ENCODE measurements around the gene FBLN5. TPM values are rescaled to one million over a fixed set of nuclear protein-coding genes. Genes with fewer than 3 reads are reported as not detected.

The FBLN5 gene
- polyA plus RNA-seq, 3 donors = 0.16 TPM; not detected in 2

DNA sequence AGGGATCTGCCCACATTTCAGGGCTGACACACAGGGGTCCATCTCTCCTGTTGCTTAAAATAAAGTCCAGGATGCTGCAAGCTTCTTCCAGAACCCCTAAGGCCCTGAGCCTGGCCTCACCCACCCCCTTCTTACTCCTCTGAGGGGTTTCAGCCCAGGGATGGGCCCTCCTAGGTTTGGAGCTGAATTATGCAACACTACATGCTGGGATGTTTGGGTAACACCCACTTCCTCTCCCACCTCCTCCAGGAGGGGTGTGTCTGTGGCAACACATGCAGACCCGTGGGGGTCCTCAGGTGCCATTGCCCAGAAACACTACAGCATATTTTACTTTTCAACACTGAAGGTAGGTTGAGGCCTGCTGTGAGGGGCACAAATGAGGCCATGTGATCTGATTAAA is 5.4 kb downstream of the FBLN5 start:
- Histone ChIP-seq H3K9ac (ENCODE audit: insufficient read depth, low read length, poor library complexity, severe bottlenecking) (no peak overlapping the region), H3K4me1 (ENCODE audit: control insufficient read depth in 1 of 2, insufficient read depth in 2 of 2, low read length in 2 of 2) (peaks cover 15 to 18% of the 10 kb centered on the region in 2 donors), H3K79me2 (ENCODE audit: insufficient read depth, low read length) (no peaks in the 10 kb centered on the region), H3K36me3 (replicated peaks in 1 of 2; ENCODE audit: control insufficient read depth in 1 of 2, insufficient read depth in 2 of 2, low read length in 2 of 2) (no peaks in the 10 kb centered on the region), H3K9me3 (replicated peaks in 1 of 2; ENCODE audit: control insufficient read depth in 1 of 2, insufficient read depth in 1 of 2, low read length in 2 of 2) (no peaks in the 10 kb centered on the region), H2AFZ (ENCODE audit: insufficient read depth, low read depth, low read length, poor library complexity, severe bottlenecking) (no peak overlapping the region), H3K27me3 (ENCODE audit: control insufficient read depth in 2 of 2, insufficient read depth in 2 of 2, low read length in 2 of 2) (peaks cover 5 to 11% of the 10 kb centered on the region in 2 donors), H3K4me3 (replicated peaks in 1 of 3; ENCODE audit: low read depth in 2 of 3, low read length in 3 of 3) (no peak overlapping the region), H3K27ac (ENCODE audit: low read depth in 1 of 2, low read length in 2 of 2) (no peak overlapping the region), H4K20me1 (ENCODE audit: insufficient read depth, low read length) (no peaks in the 10 kb centered on the region), H3K4me2 (replicated peaks; ENCODE audit: extremely low read depth, low read length, poor library complexity, severe bottlenecking) (no peak overlapping the region)
- H3K4me1 Mint-ChIP-seq = peaks cover 30% of the 10 kb centered on the region
- H3K9me3 Mint-ChIP-seq = no peaks in the 10 kb centered on the region
- no peak overlapping the region for H3K4me3 Mint-ChIP-seq
- TF ChIP-seq CTCF (IDR thresholded peaks at IDR 0.05) = no peak
- peak overlapping the region in 1 of 7 donors; percentile 18 for H3K27ac Mint-ChIP-seq
- no peak for DNase-seq
- H3K27me3 Mint-ChIP-seq (ENCODE audit: low read depth in 3 of 3) = peaks cover 3 to 13% (median 10%) of the 10 kb centered on the region in 3 donors
- no peaks in the 10 kb centered on the region for H3K36me3 Mint-ChIP-seq
- no CpG with 5 or more reads among the region's 1 CpG for WGBS (ENCODE audit: insufficient coverage)
- intact Hi-C loops (cut with micrococcal nuclease) = no loop called here

DNA sequence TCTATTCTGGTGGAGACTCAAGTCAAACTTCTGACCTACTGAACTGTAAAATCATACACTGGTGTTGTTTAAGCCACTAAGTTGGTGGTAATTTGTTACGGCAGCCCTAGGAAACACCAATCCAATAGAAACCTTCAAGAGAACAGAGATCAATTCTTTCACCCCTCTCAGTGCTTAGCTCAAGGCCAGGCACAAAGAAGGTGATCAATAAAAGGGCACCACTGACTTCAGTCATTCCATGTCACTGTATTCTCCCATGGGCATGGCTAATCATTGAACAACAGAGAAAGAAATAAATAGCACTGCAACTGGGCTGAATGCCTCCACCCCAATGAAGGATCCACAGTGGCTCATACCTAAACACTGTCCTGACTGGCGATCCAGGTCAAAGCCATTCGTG is 7.3 kb downstream of the FBLN5 start:
- no peaks in the 10 kb centered on the region for H3K36me3 Mint-ChIP-seq
- H3K27me3 ChIP-seq (ENCODE audit: control insufficient read depth in 2 of 2, insufficient read depth in 2 of 2, low read length in 2 of 2) = no peaks in the 10 kb centered on the region
- H3K27ac ChIP-seq (ENCODE audit: low read depth in 1 of 2, low read length in 2 of 2) = no peak overlapping the region
- H3K36me3 ChIP-seq (replicated peaks in 1 of 2; ENCODE audit: control insufficient read depth in 1 of 2, insufficient read depth in 2 of 2, low read length in 2 of 2) = no peaks in the 10 kb centered on the region
- intact Hi-C loops (cut with micrococcal nuclease) = no loop called here
- peaks cover 4 to 7% of the 10 kb centered on the region in 2 donors for H3K4me1 ChIP-seq (ENCODE audit: control insufficient read depth in 1 of 2, insufficient read depth in 2 of 2, low read length in 2 of 2)
- H3K4me3 Mint-ChIP-seq = no peak overlapping the region
- H3K4me2 ChIP-seq (replicated peaks; ENCODE audit: extremely low read depth, low read length, poor library complexity, severe bottlenecking) = no peak overlapping the region
- TF ChIP-seq CTCF (IDR thresholded peaks at IDR 0.05) = no peak
- no peak overlapping the region for H3K9ac ChIP-seq (ENCODE audit: insufficient read depth, low read length, poor library complexity, severe bottlenecking)
- H3K9me3 ChIP-seq (replicated peaks in 1 of 2; ENCODE audit: control insufficient read depth in 1 of 2, insufficient read depth in 1 of 2, low read length in 2 of 2) = no peaks in the 10 kb centered on the region
- no peaks in the 10 kb centered on the region for H3K79me2 ChIP-seq (ENCODE audit: insufficient read depth, low read length)
- H3K4me1 Mint-ChIP-seq = peaks cover 18% of the 10 kb centered on the region
- peaks cover 0 to 3% (median 0%) of the 10 kb centered on the region in 3 donors for H3K27me3 Mint-ChIP-seq (ENCODE audit: low read depth in 3 of 3)
- no peak for DNase-seq
- no peak overlapping the region for H3K27ac Mint-ChIP-seq
- H4K20me1 ChIP-seq (ENCODE audit: insufficient read depth, low read length) = no peaks in the 10 kb centered on the region
- H2AFZ ChIP-seq (ENCODE audit: insufficient read depth, low read depth, low read length, poor library complexity, severe bottlenecking) = no peak overlapping the region
- WGBS (ENCODE audit: insufficient coverage) = no CpG with 5 or more reads among the region's 3 CpGs
- no peaks in the 10 kb centered on the region for H3K9me3 Mint-ChIP-seq
- H3K4me3 ChIP-seq (replicated peaks in 1 of 3; ENCODE audit: low read depth in 2 of 3, low read length in 3 of 3) = no peak overlapping the region

Data from CD14-positive monocyte (primary cell).